B cell (primary cell): ENCODE results near the gene ZBED5.

Source experiments
- CTCF ChIP-seq: fragments of 200-600 bp; IDR thresholded peaks from one replicate; pipeline ENCODE4 v1.8.0; 2022; ENCODE audit warnings: antibody characterized with exemption, mild to moderate bottlenecking
- EZH2 ChIP-seq: IDR thresholded peaks from 2 replicates; pipeline ENCODE4 v1.6.1; 2012; ENCODE audit warnings: borderline replicate concordance, low read depth, mild to moderate bottlenecking, moderate library complexity, low read length; ENCODE audit not compliant: insufficient read depth, poor library complexity, severe bottlenecking

DNA sequence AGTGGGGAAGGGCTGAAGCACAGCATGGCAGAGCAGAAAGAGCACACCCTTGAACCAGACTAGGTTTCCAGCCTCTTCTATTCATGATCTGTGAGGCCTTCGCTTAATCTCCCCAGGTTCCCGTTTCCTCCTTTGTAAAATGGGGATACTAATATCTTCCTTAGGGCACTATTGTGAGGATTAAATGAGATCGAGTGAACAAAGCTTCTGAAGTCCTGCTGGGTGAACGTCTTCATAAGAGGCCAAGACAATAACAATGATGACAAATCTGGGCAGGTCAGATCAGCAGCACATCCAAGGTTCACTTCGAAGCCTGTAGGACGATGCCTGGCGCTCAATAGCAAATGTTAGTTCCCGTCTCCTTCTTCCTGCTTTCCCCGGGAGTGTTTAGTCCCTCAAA, 38.6 kb upstream of the ZBED5 start:
- TF ChIP-seq EZH2 (no peak), CTCF (no peak)
